WERI-Rb-1 (cell line): ENCODE results near the gene ZCCHC4.

ENCODE experiments used
- DNase-seq: peaks from one replicate; pipeline ENCODE4 v3.0.0-alpha.2; 2020
- H3K27ac ChIP-seq: fragments of 250-450 bp; sonication (Bioruptor Pico); 2 replicates; pipeline ENCODE4 v1.5.1; 2020; ENCODE audit warnings: mild to moderate bottlenecking, moderate library complexity
- H3K27me3 ChIP-seq: fragments of 250-450 bp; sonication (Bioruptor Pico); 2 replicates; pipeline ENCODE4 v1.5.1; 2021; ENCODE audit warnings: mild to moderate bottlenecking, low read depth, moderate library complexity; ENCODE audit not compliant: insufficient read depth, severe bottlenecking
- H3K36me3 ChIP-seq: fragments of 250-450 bp; sonication (Bioruptor Pico); 2 replicates; pipeline ENCODE4 v1.5.1; 2020; ENCODE audit warnings: mild to moderate bottlenecking, moderate library complexity
- H3K4me3 ChIP-seq: 2 replicates; pipeline ENCODE4 v1.5.1; 2011; ENCODE audit warnings: low read depth, mild to moderate bottlenecking, control low read depth, low read length
- H3K9me3 ChIP-seq: fragments of 250-450 bp; sonication (Bioruptor Pico); 2 replicates; pipeline ENCODE4 v1.5.1; 2021; ENCODE audit warnings: mild to moderate bottlenecking, moderate library complexity; ENCODE audit not compliant: severe bottlenecking
- CTCF ChIP-seq: IDR thresholded peaks from 2 replicates; pipeline ENCODE4 v1.5.1; 2011; ENCODE audit warnings: low read depth, mild to moderate bottlenecking, control low read depth, inconsistent platforms, low read length

Gene ZCCHC4

GRCh38 chr4:25417014-25417413, 104.4 kb downstream of the ZCCHC4 start:
- Histone ChIP-seq H3K27ac (no peak overlapping the region), H3K27me3 (no peaks in the 10 kb centered on the region), H3K9me3 (no peaks in the 10 kb centered on the region), H3K4me3 (no peak overlapping the region), H3K36me3 (peaks cover 26% of the 10 kb centered on the region)
- TF ChIP-seq CTCF, result no peak
- no peak for DNase-seq
